ENCODE results near the gene OR13C4. TPM values are rescaled to one million over a fixed set of nuclear protein-coding genes. Genes with fewer than 3 reads are reported as not detected.

The OR13C4 gene
- polyA plus RNA-seq, 1 of the 3 experiments (the other 2 are of a cell fraction) = not detected

DNA sequence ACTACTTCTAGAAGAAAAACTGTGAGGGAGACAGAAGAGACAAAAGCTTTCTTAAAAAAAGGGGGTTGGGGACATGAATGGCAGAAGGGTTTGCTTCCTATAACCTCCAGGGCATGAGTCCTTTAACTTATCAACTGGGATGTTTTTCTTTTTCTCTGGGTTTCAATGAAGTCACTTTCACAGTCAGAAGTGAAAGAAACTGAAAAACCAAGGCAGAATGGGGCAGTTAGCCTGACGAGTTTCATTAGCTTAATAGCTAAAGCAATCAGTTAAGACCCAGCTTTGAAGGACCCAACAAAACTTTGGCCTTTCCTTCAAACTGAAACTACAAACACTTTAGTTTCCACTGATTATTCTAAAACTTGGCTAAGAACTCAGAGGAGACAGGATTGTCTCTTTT, 37.3 kb upstream of the OR13C4 start:
- no peaks in the 10 kb centered on the region for H3K9me3 ChIP-seq
- no peaks in the 10 kb centered on the region for H3K27me3 ChIP-seq (ENCODE audit: insufficient read depth)
- TF ChIP-seq CHD2 (IDR thresholded peaks at IDR 0.05; ENCODE audit: low read length, partially characterized antibody) (no peak), FOXM1 (IDR thresholded peaks at IDR 0.05; ENCODE audit: low read depth) (no peak), TAF1 (IDR thresholded peaks at IDR 0.05; ENCODE audit: borderline replicate concordance, low read depth, low read length) (no peak), RAD21 (IDR thresholded peaks at IDR 0.05; ENCODE audit: low read length) (no peak), POLR2AphosphoS5 (IDR thresholded peaks at IDR 0.05; ENCODE audit: low read depth, low read length) (no peak), NRF1 (IDR thresholded peaks at IDR 0.05; ENCODE audit: low read depth, low read length) (no peak), TCF12 (IDR thresholded peaks at IDR 0.05) (no peak), ELF1 (IDR thresholded peaks at IDR 0.05) (no peak), SIN3A (IDR thresholded peaks at IDR 0.05; ENCODE audit: borderline replicate concordance, low read depth, low read length) (no peak), TEAD4 (IDR thresholded peaks at IDR 0.05; ENCODE audit: borderline replicate concordance, insufficient read depth) (no peak), SMC3 (IDR thresholded peaks at IDR 0.05; ENCODE audit: low read depth, low read length) (no peak), EZH2phosphoT487 (IDR thresholded peaks at IDR 0.05; ENCODE audit: borderline replicate concordance, low read depth) (no peak), RCOR1 (IDR thresholded peaks at IDR 0.05; ENCODE audit: low read length) (no peak), RXRA (IDR thresholded peaks at IDR 0.05; ENCODE audit: borderline replicate concordance, low read depth) (no peak), MXI1 (IDR thresholded peaks at IDR 0.05; ENCODE audit: low read depth, low read length) (no peak), FOSL2 (IDR thresholded peaks at IDR 0.05; ENCODE audit: borderline replicate concordance, low read depth) (no peak)
- TF ChIP-seq, protein P1, sequence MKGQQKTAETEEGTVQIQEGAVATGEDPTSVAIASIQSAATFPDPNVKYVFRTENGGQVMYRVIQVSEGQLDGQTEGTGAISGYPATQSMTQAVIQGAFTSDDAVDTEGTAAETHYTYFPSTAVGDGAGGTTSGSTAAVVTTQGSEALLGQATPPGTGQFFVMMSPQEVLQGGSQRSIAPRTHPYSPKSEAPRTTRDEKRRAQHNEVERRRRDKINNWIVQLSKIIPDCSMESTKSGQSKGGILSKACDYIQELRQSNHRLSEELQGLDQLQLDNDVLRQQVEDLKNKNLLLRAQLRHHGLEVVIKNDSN (IDR thresholded peaks at IDR 0.05; ENCODE audit: borderline replicate concordance, low read depth) = no peak
- TF ChIP-seq, protein P2, sequence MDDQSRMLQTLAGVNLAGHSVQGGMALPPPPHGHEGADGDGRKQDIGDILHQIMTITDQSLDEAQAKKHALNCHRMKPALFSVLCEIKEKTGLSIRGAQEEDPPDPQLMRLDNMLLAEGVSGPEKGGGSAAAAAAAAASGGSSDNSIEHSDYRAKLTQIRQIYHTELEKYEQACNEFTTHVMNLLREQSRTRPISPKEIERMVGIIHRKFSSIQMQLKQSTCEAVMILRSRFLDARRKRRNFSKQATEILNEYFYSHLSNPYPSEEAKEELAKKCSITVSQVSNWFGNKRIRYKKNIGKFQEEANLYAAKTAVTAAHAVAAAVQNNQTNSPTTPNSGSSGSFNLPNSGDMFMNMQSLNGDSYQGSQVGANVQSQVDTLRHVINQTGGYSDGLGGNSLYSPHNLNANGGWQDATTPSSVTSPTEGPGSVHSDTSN (IDR thresholded peaks at IDR 0.05) = no peak
- no peak overlapping the region for H3K9ac ChIP-seq
- no peak for DNase-seq
- ChIA-PET CTCF (no interaction called here), POLR2A (interaction anchor here (0.7 kb wide), 1 partner anchor 1077 kb away, joined by 4 read pairs; no protein-coding TSS in a partner anchor)
- no peak overlapping the region for H2AFZ ChIP-seq (ENCODE audit: low read depth)
- H3K9me2 ChIP-seq = no peaks in the 10 kb centered on the region
- H3K4me1 ChIP-seq (ENCODE audit: control insufficient read depth in 1 of 2, insufficient read depth in 2 of 2, low read depth in 1 of 2, low read length in 1 of 2) = no peaks in the 10 kb centered on the region
- H3K79me2 ChIP-seq (ENCODE audit: insufficient read depth) = no peaks in the 10 kb centered on the region
- H3K27ac ChIP-seq (ENCODE audit: low read depth in 2 of 2, low read length in 1 of 2) = no peak overlapping the region
- no peak overlapping the region for H3K4me2 ChIP-seq
- no peak overlapping the region for H3K4me3 ChIP-seq (ENCODE audit: low read depth in 2 of 2, low read length in 1 of 2)
- H3K36me3 ChIP-seq (replicated peaks in 1 of 2; ENCODE audit: control insufficient read depth in 1 of 2, insufficient read depth in 2 of 2, low read length in 1 of 2) = no peaks in the 10 kb centered on the region
- no peaks in the 10 kb centered on the region for H3F3A ChIP-seq (replicated peaks; ENCODE audit: insufficient read depth)
- no peaks in the 10 kb centered on the region for H4K20me1 ChIP-seq (ENCODE audit: insufficient read depth)
- WGBS (ENCODE audit: low lambda C conversion rate) = 0% methylated on average over 1 of the region's 1 CpG

Measured in SK-N-SH (cell line).